T-cell (primary cell): ENCODE data around the gene PRKN. TPM values are rescaled to one million over a fixed set of nuclear protein-coding genes. Genes with fewer than 3 reads are reported as not detected.

Source experiments
- ATAC-seq, 4 experiments: fragments of 200-7000 bp in 3 of 4; fragments of 150-1000 bp in 1 of 4; cut with Tn5 transposase; replicated peaks in 1 of 4; 1 replicate in 3 of 4; 2 replicates in 1 of 4; pipeline ENCODE4 v1.10.0; 2021; ENCODE audit warnings: moderate library complexity in 3 of 4, mild to moderate bottlenecking in 2 of 4, moderate number of reproducible peaks in 1 of 4
- CTCF ChIA-PET, 2 donors: fragments of 300-600 bp; sonication (Branson Sonifier 250); formaldehyde crosslinking; loops; one replicate each; lab custom pipeline; 2022; ENCODE audit warnings: antibody characterized with exemption in 2 of 2; lab: Charles Lee
- POLR2A ChIA-PET, 2 donors: fragments of 300-600 bp; sonication (Branson Sonifier 250); formaldehyde crosslinking; loops; one replicate each; lab custom pipeline; 2022; ENCODE audit warnings: antibody characterized with exemption in 2 of 2; lab: Charles Lee
- DNase-seq, 35 experiments: peaks; one replicate each; pipeline versions ENCODE4 v3.0.0 to v3.0.0-alpha.2; 2013 to 2023
- H3K27ac ChIP-seq: one replicate; pipeline ENCODE4 v1.5.1; 2013; ENCODE audit warnings: low read length
- H3K27me3 ChIP-seq, 2 experiments: replicated peaks in 1 of 2; 1 replicate in 1 of 2; 2 replicates in 1 of 2; pipeline versions ENCODE4 v1.6.1 to v1.7.0; 2013; ENCODE audit warnings: low read length in 1 of 2, mixed read lengths in 1 of 2; ENCODE audit not compliant: control insufficient read depth in 2 of 2, insufficient read depth in 2 of 2; ENCODE audit errors: extremely low read depth in 1 of 2
- H3K36me3 ChIP-seq, 2 donors: 1 replicate in 1 of 2; 2 replicates in 1 of 2; pipeline versions ENCODE4 v1.6.1 to v1.7.0; 2013; ENCODE audit warnings: low read length in 1 of 2; ENCODE audit not compliant: control insufficient read depth in 2 of 2, insufficient read depth in 1 of 2; ENCODE audit errors: extremely low read depth in 1 of 2
- H3K4me1 ChIP-seq, 2 experiments: 1 replicate in 1 of 2; 2 replicates in 1 of 2; pipeline versions ENCODE4 v1.6.1 to v1.7.0; 2013; ENCODE audit warnings: low read length in 2 of 2, mixed read lengths in 1 of 2; ENCODE audit not compliant: insufficient read depth in 2 of 2, control insufficient read depth in 1 of 2; ENCODE audit errors: extremely low read depth in 1 of 2
- H3K4me3 ChIP-seq, 2 donors: 1 replicate in 1 of 2; 2 replicates in 1 of 2; pipeline versions ENCODE4 v1.5.1 to v1.7.0; 2013; ENCODE audit warnings: mild to moderate bottlenecking in 2 of 2, low read length in 1 of 2, moderate library complexity in 1 of 2; ENCODE audit not compliant: control insufficient read depth in 1 of 2; ENCODE audit errors: extremely low read depth in 1 of 2
- H3K9me3 ChIP-seq: 2 replicates; pipeline ENCODE4 v1.7.0; 2013
- H3K27ac Mint-ChIP-seq, 2 donors: one replicate each; pipeline ENCODE4 v1.8.0; 2020 to 2021; ENCODE audit warnings: mild to moderate bottlenecking in 2 of 2, mixed read lengths in 2 of 2
- H3K27me3 Mint-ChIP-seq, 2 donors: one replicate each; pipeline ENCODE4 v1.8.0; 2021 to 2022; ENCODE audit warnings: mixed read lengths in 2 of 2
- H3K36me3 Mint-ChIP-seq: one replicate; pipeline ENCODE4 v1.8.0; 2021; ENCODE audit warnings: mixed read lengths
- H3K4me1 Mint-ChIP-seq, 3 donors: one replicate each; pipeline ENCODE4 v1.8.0; 2020 to 2022; ENCODE audit warnings: mixed read lengths in 3 of 3, mild to moderate bottlenecking in 1 of 3
- H3K4me3 Mint-ChIP-seq, 3 donors: one replicate each; pipeline ENCODE4 v1.8.0; 2020 to 2022; ENCODE audit warnings: mild to moderate bottlenecking in 3 of 3, mixed read lengths in 3 of 3, moderate library complexity in 3 of 3
- H3K9me3 Mint-ChIP-seq, 3 donors: one replicate each; pipeline ENCODE4 v1.8.0; 2020 to 2022; ENCODE audit warnings: mixed read lengths in 3 of 3
- WGBS: methylation state at CpG from one replicate; pipeline ENCODE4 v1.1.5; 2013; ENCODE audit warnings: missing lambda C conversion rate; ENCODE audit not compliant: insufficient coverage; 5-methylcytosine and 5-hydroxymethylcytosine counted together
- total RNA-seq, 35 experiments: library from RNA in 6 of 35; stranded (reverse) in 6 of 35; fragments of 120-200 nt in 1 of 35; gene quantifications; one replicate each; pipeline versions ENCODE4 v1.2.1 to v1.2.4 and lab custom pipeline; 2013 to 2026

PRKN gene
- total RNA-seq, 5 donors from 2014 or later (not counting 1 experiment from before 2014, with no cell fraction given): 3.4 to 7.7 (median 6.1) TPM

DNA sequence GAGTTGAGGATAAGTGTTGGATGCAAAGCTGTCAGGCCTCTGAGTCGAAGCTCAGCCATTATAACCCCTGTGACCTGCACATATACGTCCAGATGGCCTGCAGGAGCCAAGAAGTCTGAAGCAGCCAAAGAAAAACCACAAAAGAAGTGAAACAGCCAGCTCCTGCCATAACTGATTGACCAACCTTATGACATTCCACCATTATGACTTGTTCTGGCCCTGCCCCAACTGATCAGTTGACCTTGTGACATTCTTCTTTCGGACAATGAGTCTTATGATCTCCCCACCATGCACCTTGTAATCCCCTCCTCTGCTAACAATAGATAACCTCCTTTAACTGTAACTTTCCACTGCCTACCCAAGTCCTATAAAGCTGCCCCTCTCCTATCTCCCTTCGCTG lies 1320.0 kb downstream of the PRKN start:
- Histone ChIP-seq H3K9me3 (no peaks in the 10 kb centered on the region), H3K4me1 (no peaks in the 10 kb centered on the region), H3K27ac (no peak overlapping the region), H3K27me3 (no peaks in the 10 kb centered on the region), H3K36me3 (no peaks in the 10 kb centered on the region), H3K4me3 (no peak overlapping the region)
- ChIA-PET CTCF (interaction anchor here (1.0 to 1.3 kb wide), 2 partner anchors 9 to 11 kb away, joined by 4 read pairs; no protein-coding TSS in a partner anchor), POLR2A (interaction anchor here (0.6 to 0.7 kb wide), 2 partner anchors 31 to 1729 kb away, joined by 3 to 4 read pairs; no protein-coding TSS in a partner anchor)
- ATAC-seq (no peak), DNase-seq (no peak)
- H3K9me3 Mint-ChIP-seq: peaks cover 0 to 5% (median 2%) of the 10 kb centered on the region in 3 donors
- WGBS: 69% methylated on average over 4 of the region's 4 CpGs
- no peaks in the 10 kb centered on the region for H3K4me1 Mint-ChIP-seq
- H3K4me3 Mint-ChIP-seq: no peak overlapping the region
- no peak overlapping the region for H3K27ac Mint-ChIP-seq
- peaks cover 0 to 5% of the 10 kb centered on the region in 2 donors for H3K27me3 Mint-ChIP-seq
- no peaks in the 10 kb centered on the region for H3K36me3 Mint-ChIP-seq

GRCh38 chr6:161407115-161407514 lies 1320.5 kb downstream of the PRKN start:
- no peaks in the 10 kb centered on the region for H3K9me3 ChIP-seq
- no peak overlapping the region for H3K27ac ChIP-seq
- H3K27me3 ChIP-seq: no peaks in the 10 kb centered on the region
- POLR2A ChIA-PET: no interaction called here
- H3K4me1 ChIP-seq: no peaks in the 10 kb centered on the region
- Mint-ChIP-seq H3K4me3 (no peak overlapping the region), H3K4me1 (no peaks in the 10 kb centered on the region), H3K36me3 (no peaks in the 10 kb centered on the region), H3K9me3 (peaks cover 0 to 5% (median 2%) of the 10 kb centered on the region in 3 donors), H3K27me3 (peaks cover 0 to 5% of the 10 kb centered on the region in 2 donors), H3K27ac (no peak overlapping the region)
- no peak overlapping the region for H3K4me3 ChIP-seq
- ATAC-seq (no peak), DNase-seq (no peak)
- CTCF ChIA-PET: interaction anchor here (1.0 to 1.3 kb wide), 2 partner anchors 10 to 11 kb away, joined by 4 read pairs; no protein-coding TSS in a partner anchor
- no CpG with 5 or more reads among the region's 2 CpGs for WGBS
- H3K36me3 ChIP-seq: no peaks in the 10 kb centered on the region

GRCh38 chr6:161406646-161407045 lies 1320.9 kb downstream of the PRKN start:
- CTCF ChIA-PET: interaction anchor here in 1 of 2 donors (1.3 kb wide), 1 partner anchor 12 kb away, joined by 4 read pairs; no protein-coding TSS in a partner anchor
- Mint-ChIP-seq H3K27me3 (peaks cover 0 to 5% of the 10 kb centered on the region in 2 donors), H3K9me3 (peaks cover 0 to 5% (median 2%) of the 10 kb centered on the region in 3 donors), H3K4me3 (no peak overlapping the region), H3K27ac (no peak overlapping the region), H3K4me1 (no peaks in the 10 kb centered on the region), H3K36me3 (no peaks in the 10 kb centered on the region)
- no peak for DNase-seq
- Histone ChIP-seq H3K9me3 (no peaks in the 10 kb centered on the region), H3K36me3 (no peaks in the 10 kb centered on the region), H3K27ac (no peak overlapping the region), H3K4me1 (no peaks in the 10 kb centered on the region), H3K4me3 (no peak overlapping the region), H3K27me3 (no peaks in the 10 kb centered on the region)
- 97% methylated on average over 5 of the region's 6 CpGs for WGBS
- ATAC-seq: no peak
- POLR2A ChIA-PET: no interaction called here

DNA sequence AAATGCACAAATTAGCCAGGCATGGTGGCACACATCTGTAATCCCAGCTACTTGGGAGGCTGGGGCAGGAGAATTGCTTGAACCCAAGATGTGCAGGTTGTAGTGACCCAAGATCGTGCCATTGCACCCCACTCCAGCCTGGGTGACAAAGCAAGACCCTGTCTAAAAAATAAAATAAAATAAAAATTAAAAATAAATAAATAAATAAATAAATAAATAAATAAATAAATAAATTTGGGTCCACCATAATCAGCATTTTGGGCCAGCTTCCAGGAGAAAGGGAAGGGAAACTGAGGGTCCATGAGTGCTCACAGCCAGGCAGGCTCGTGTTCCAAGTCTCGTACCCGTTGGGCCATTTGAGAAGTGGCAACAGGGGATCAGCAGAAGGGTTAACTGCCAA lies 1322.1 kb downstream of the PRKN start:
- ChIA-PET CTCF (no interaction called here), POLR2A (no interaction called here)
- no peaks in the 10 kb centered on the region for H3K9me3 ChIP-seq
- no peak overlapping the region for H3K4me3 ChIP-seq
- DNase-seq: no peak
- Mint-ChIP-seq H3K4me3 (no peak overlapping the region), H3K27ac (no peak overlapping the region), H3K36me3 (no peaks in the 10 kb centered on the region), H3K9me3 (peaks cover 0 to 5% (median 2%) of the 10 kb centered on the region in 3 donors), H3K4me1 (no peaks in the 10 kb centered on the region), H3K27me3 (peaks cover 0 to 5% of the 10 kb centered on the region in 2 donors)
- H3K36me3 ChIP-seq: no peaks in the 10 kb centered on the region
- ATAC-seq: no peak
- 90% methylated on average over 3 of the region's 4 CpGs for WGBS
- H3K27ac ChIP-seq: no peak overlapping the region
- H3K27me3 ChIP-seq: no peaks in the 10 kb centered on the region
- H3K4me1 ChIP-seq: no peaks in the 10 kb centered on the region

GRCh38 chr6:161403717-161404116 lies 1323.8 kb downstream of the PRKN start:
- Mint-ChIP-seq H3K4me1 (no peaks in the 10 kb centered on the region), H3K9me3 (peaks cover 0 to 5% (median 2%) of the 10 kb centered on the region in 3 donors), H3K36me3 (no peaks in the 10 kb centered on the region), H3K27me3 (peaks cover 0 to 5% of the 10 kb centered on the region in 2 donors), H3K4me3 (no peak overlapping the region), H3K27ac (no peak overlapping the region)
- DNase-seq (no peak), ATAC-seq (no peak)
- Histone ChIP-seq H3K4me3 (no peak overlapping the region), H3K36me3 (no peaks in the 10 kb centered on the region), H3K27ac (no peak overlapping the region), H3K4me1 (no peaks in the 10 kb centered on the region), H3K9me3 (no peaks in the 10 kb centered on the region), H3K27me3 (no peaks in the 10 kb centered on the region)
- WGBS: no CpG with 5 or more reads among the region's 1 CpG
- ChIA-PET POLR2A (no interaction called here), CTCF (no interaction called here)

DNA sequence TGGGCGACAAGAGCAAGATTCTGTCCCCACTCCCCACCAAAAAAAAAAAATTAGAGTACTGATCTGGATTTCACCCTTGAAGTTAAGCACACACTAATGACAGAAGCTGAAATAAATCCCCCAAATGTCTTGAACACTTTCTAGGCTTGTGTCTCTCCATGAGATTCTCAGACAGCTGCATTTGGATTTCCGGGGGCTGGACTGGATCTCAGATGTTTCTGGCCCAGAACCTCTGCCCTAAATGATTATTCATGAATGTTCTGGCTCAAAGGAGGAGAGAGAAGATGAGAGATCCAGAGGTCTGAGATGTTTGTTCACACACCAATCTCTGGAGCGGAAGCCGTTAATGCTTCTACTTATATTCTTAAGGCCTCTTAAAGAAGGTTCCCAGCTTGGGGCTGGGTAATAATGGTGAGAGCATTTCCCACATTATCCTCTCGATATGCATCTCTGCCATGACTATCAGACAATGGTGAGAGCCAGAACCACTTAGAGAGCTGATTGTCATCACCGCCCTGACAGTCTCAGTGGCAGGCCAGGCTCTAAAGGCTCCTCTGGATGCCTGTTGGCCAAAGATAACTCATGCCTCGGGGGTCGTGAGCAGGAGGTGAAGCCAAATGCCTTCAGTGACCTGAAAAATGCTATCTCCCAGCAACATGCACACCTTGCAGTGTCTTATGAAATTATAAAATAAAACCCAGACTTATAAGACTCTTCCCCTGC lies 1325.8 kb downstream of the PRKN start:
- no peaks in the 10 kb centered on the region for H3K9me3 ChIP-seq
- ATAC-seq (no peak), DNase-seq (no peak)
- H3K27ac Mint-ChIP-seq: no peak overlapping the region
- ChIA-PET POLR2A (no interaction called here), CTCF (interaction anchor here in 1 of 2 donors (0.5 kb wide), 1 partner anchor 31 kb away, joined by 4 read pairs; no protein-coding TSS in a partner anchor)
- H3K27me3 Mint-ChIP-seq: peaks cover 0 to 9% of the 10 kb centered on the region in 2 donors
- H3K4me1 ChIP-seq: no peaks in the 10 kb centered on the region
- H3K9me3 Mint-ChIP-seq: peaks cover 0 to 5% (median 2%) of the 10 kb centered on the region in 3 donors
- H3K36me3 Mint-ChIP-seq: no peaks in the 10 kb centered on the region
- H3K4me3 ChIP-seq: no peak overlapping the region
- H3K4me1 Mint-ChIP-seq: no peaks in the 10 kb centered on the region
- H3K4me3 Mint-ChIP-seq: no peak overlapping the region
- H3K27ac ChIP-seq: no peak overlapping the region
- no peaks in the 10 kb centered on the region for H3K27me3 ChIP-seq
- WGBS: 88% methylated on average over 1 of the region's 8 CpGs
- no peaks in the 10 kb centered on the region for H3K36me3 ChIP-seq
